GOT3 (cell line): ENCODE results near the gene ZBTB20.
"Not testable (repeated sequence)": the region's sequence is repeated elsewhere in the genome, so short reads cannot be mapped to it uniquely, and the experiment has no call there.

ENCODE experiments used
- DNase-seq: peaks from one replicate; lab custom pipeline; 2025; ENCODE audit warnings: mixed read lengths; lab: John Stamatoyannopoulos, UW

ZBTB20 gene

GRCh38 chr3:115146418-115147328 lies at the start of gene ZBTB20:
Gene ZBTB20, minus strand, starts transcription at chr3:115147288.
- DNase-seq, result peak; percentile 35

- DNase-seq, result no peak
These were observed 47.4 kb upstream of the ZBTB20 start for GRCh38 chr3:115194476-115194875.

- no peak for DNase-seq
These were observed 43.7 kb upstream of the ZBTB20 start for GRCh38 chr3:115190747-115191146.

GRCh38 chr3:115187149-115187757 lies 40.2 kb upstream of the ZBTB20 start:
- DNase-seq, result no peak

GRCh38 chr3:115186351-115187148 lies 39.5 kb upstream of the ZBTB20 start:
- no peak for DNase-seq

GRCh38 chr3:115184859-115185572 lies 37.9 kb upstream of the ZBTB20 start:
- not testable (repeated sequence) for DNase-seq

- not testable (repeated sequence) for DNase-seq
These were observed 31.8 kb upstream of the ZBTB20 start for GRCh38 chr3:115178930-115179329.

- no peak for DNase-seq
These were observed 22.7 kb upstream of the ZBTB20 start for GRCh38 chr3:115169808-115170207.

GRCh38 chr3:115165701-115166100 lies 18.6 kb upstream of the ZBTB20 start:
- DNase-seq, result no peak

- no peak for DNase-seq
These were observed 18.2 kb upstream of the ZBTB20 start for GRCh38 chr3:115165266-115165665.

- DNase-seq, result no peak
These were observed 17.5 kb upstream of the ZBTB20 start for GRCh38 chr3:115164374-115165221.

GRCh38 chr3:115162759-115163158 lies 15.7 kb upstream of the ZBTB20 start:
- no peak for DNase-seq

GRCh38 chr3:115161866-115162265 lies 14.8 kb upstream of the ZBTB20 start:
- no peak for DNase-seq

- no peak for DNase-seq
These were observed 14.2 kb upstream of the ZBTB20 start for GRCh38 chr3:115161168-115161834.

GRCh38 chr3:115160295-115160694 lies 13.2 kb upstream of the ZBTB20 start:
- no peak for DNase-seq

GRCh38 chr3:115156046-115156654 lies 9.1 kb upstream of the ZBTB20 start:
- no peak for DNase-seq

- no peak for DNase-seq
These were observed 7.5 kb upstream of the ZBTB20 start for GRCh38 chr3:115154611-115155010.

GRCh38 chr3:115151921-115152320 lies 4.8 kb upstream of the ZBTB20 start:
- DNase-seq, result no peak

- DNase-seq, result no peak
These were observed 1.2 kb upstream of the ZBTB20 start for GRCh38 chr3:115148142-115148790.
